ENCODE measurements around the gene CCDC157.

- TF ChIP-seq ZBTB33 (IDR thresholded peaks at IDR 0.05) (no peak), NFYB (IDR thresholded peaks at IDR 0.05; ENCODE audit: insufficient read depth, low read depth, low read length) (no peak), IRF3 (IDR thresholded peaks at IDR 0.05) (peak; percentile 59; the same call in 1 of the 2 replicates), CBX5 (IDR thresholded peaks at IDR 0.05; ENCODE audit: low read depth) (no peak), EZH2 (IDR thresholded peaks at IDR 0.05; ENCODE audit: borderline replicate concordance, control insufficient read depth, low read depth, low read length) (no peak), ETV6 (conservative IDR thresholded peaks at IDR 0.05 in 1 of 2, IDR thresholded peaks at IDR 0.05 in 1 of 2; ENCODE audit: borderline replicate concordance in 1 of 2, low read depth in 1 of 2) (no peak), JUND (IDR thresholded peaks at IDR 0.05; ENCODE audit: low read depth, low read length) (no peak), CTCF (IDR thresholded peaks at IDR 0.05 in 2 of 3, conservative IDR thresholded peaks at IDR 0.05 in 1 of 3; ENCODE audit: control insufficient read depth in 2 of 3, extremely low read depth in 1 of 3, insufficient read depth in 1 of 3, low read depth in 3 of 3, low read length in 3 of 3) (0 out of 6 replicates have a peak, but pooled peaks of 1 of the 3 experiments have one; percentile 1), POLR2A (IDR thresholded peaks at IDR 0.05; ENCODE audit: low read depth, low read length) (peak; percentile 72), YY1 (IDR thresholded peaks at IDR 0.05; ENCODE audit: low read depth, low read length) (peak; percentile 44; the same call in 1 of the 2 replicates), ZNF622 (IDR thresholded peaks at IDR 0.05) (no peak), SIN3A (IDR thresholded peaks at IDR 0.05; ENCODE audit: low read depth, low read length) (no peak), PBX3 (IDR thresholded peaks at IDR 0.05; ENCODE audit: insufficient replicate concordance, low read depth, low read length) (no peak), SUPT20H (IDR thresholded peaks at IDR 0.05; ENCODE audit: borderline replicate concordance, control insufficient read depth, low read depth, low read length) (no peak)
Observed at GRCh38 chr22:30425616-30426387, 69.0 kb downstream of the CCDC157 start, which contains the start of gene MTFP1.
